IMR-90 (cell line): Measurements from ENCODE around the gene ZCCHC3. TPM values are rescaled to one million over a fixed set of nuclear protein-coding genes. Genes with fewer than 3 reads are reported as not detected.
"Not testable (repeated sequence)": the region's sequence is repeated elsewhere in the genome, so short reads cannot be mapped to it uniquely, and the experiment has no call there.

ENCODE experiments used
- ATAC-seq: fragments of 200-7000 bp; cut with Tn5 transposase; 2 replicates; pipeline ENCODE4 v1.9.1; 2020; ENCODE audit warnings: low read depth, mild to moderate bottlenecking, moderate library complexity
- BruUV-seq: library from RNA; stranded (reverse); fragments of 400-500 nt; replicated peaks from 2 replicates; lab custom pipeline; 2021; lab: Mats Ljungman, UMichigan
- CTCF ChIA-PET: fragments of 300-600 bp; formaldehyde crosslinking; extraction: SDS; loops from one replicate; lab custom pipeline; 2021; ENCODE audit warnings: antibody characterized with exemption; lab: Yijun Ruan, JAX
- POLR2A ChIA-PET: fragments of 300-600 bp; sonication (Branson Sonifier 250); formaldehyde crosslinking; loops from one replicate; lab custom pipeline; 2022; ENCODE audit warnings: antibody characterized with exemption; ENCODE audit not compliant: unreplicated experiment; lab: Charles Lee
- DNase-seq: peaks from one replicate; pipeline ENCODE4 v3.0.0; 2013
- H2AFZ ChIP-seq: replicated peaks from 2 replicates; pipeline ENCODE3; 2013; ENCODE audit warnings: low read length, mild to moderate bottlenecking; ENCODE audit not compliant: poor library complexity
- H2AK5ac ChIP-seq: 2 replicates; pipeline ENCODE4 v1.6.1; 2013; ENCODE audit warnings: low read depth, low read length, inconsistent platforms
- H2AK9ac ChIP-seq: replicated peaks from 2 replicates; pipeline ENCODE3; 2013; ENCODE audit warnings: mild to moderate bottlenecking, low read depth, low read length, moderate library complexity; ENCODE audit not compliant: poor library complexity
- H2BK120ac ChIP-seq: 2 replicates; pipeline ENCODE4 v1.6.1; 2013; ENCODE audit warnings: low read depth, low read length, inconsistent platforms
- H2BK15ac ChIP-seq: 3 replicates; pipeline ENCODE4 v1.6.1; 2013; ENCODE audit warnings: low read depth, low read length, inconsistent platforms
- H2BK20ac ChIP-seq: 2 replicates; pipeline ENCODE4 v1.6.1; 2013; ENCODE audit warnings: low read depth, mild to moderate bottlenecking, inconsistent platforms, low read length, moderate library complexity
- H2BK5ac ChIP-seq: 2 replicates; pipeline ENCODE4 v1.6.1; 2013; ENCODE audit warnings: mild to moderate bottlenecking, low read depth, low read length, inconsistent platforms; ENCODE audit not compliant: poor library complexity, severe bottlenecking
- H3K14ac ChIP-seq: replicated peaks from 2 replicates; pipeline ENCODE4 v1.6.1; 2013; ENCODE audit warnings: low read depth, low read length, inconsistent platforms
- H3K18ac ChIP-seq: 2 replicates; pipeline ENCODE4 v1.6.1; 2013; ENCODE audit warnings: low read depth, low read length, control low read depth
- H3K23ac ChIP-seq: 2 replicates; pipeline ENCODE4 v1.6.1; 2013; ENCODE audit warnings: low read depth, low read length, inconsistent platforms
- H3K27ac ChIP-seq: 2 replicates; pipeline ENCODE4 v1.5.1; 2013; ENCODE audit warnings: mild to moderate bottlenecking, control low read depth, low read length; ENCODE audit not compliant: insufficient read depth
- H3K27me3 ChIP-seq: 2 replicates; pipeline ENCODE4 v1.6.1; 2013; ENCODE audit warnings: low read length; ENCODE audit not compliant: control insufficient read depth, insufficient read depth
- H3K36me3 ChIP-seq: 2 replicates; pipeline ENCODE4 v1.6.1; 2013; ENCODE audit warnings: low read length, mixed read lengths; ENCODE audit not compliant: control insufficient read depth, insufficient read depth
- H3K4ac ChIP-seq: 2 replicates; pipeline ENCODE4 v1.6.1; 2013; ENCODE audit warnings: low read depth, low read length, inconsistent platforms
- H3K4me1 ChIP-seq: 2 replicates; pipeline ENCODE4 v1.6.1; 2013; ENCODE audit warnings: low read length, mixed read lengths; ENCODE audit not compliant: control insufficient read depth, insufficient read depth
- H3K4me2 ChIP-seq: 2 replicates; pipeline ENCODE4 v1.6.1; 2013; ENCODE audit warnings: low read depth, mild to moderate bottlenecking, control low read depth, low read length, moderate library complexity
- H3K4me3 ChIP-seq: 2 replicates; pipeline ENCODE4 v1.5.1; 2013; ENCODE audit warnings: low read depth, mild to moderate bottlenecking, control low read depth, low read length, moderate library complexity; ENCODE audit not compliant: insufficient read depth
- H3K56ac ChIP-seq: 2 replicates; pipeline ENCODE4 v1.6.1; 2013; ENCODE audit warnings: low read length, inconsistent platforms; ENCODE audit not compliant: insufficient read depth; ENCODE audit errors: extremely low read depth
- H3K79me1 ChIP-seq, 2 experiments: 2 replicates each; pipeline ENCODE4 v1.6.1; 2013; ENCODE audit warnings: low read length in 2 of 2, inconsistent platforms in 1 of 2, low read depth in 1 of 2
- H3K9ac ChIP-seq: 2 replicates; pipeline ENCODE4 v1.6.1; 2013; ENCODE audit warnings: low read depth, low read length, control low read depth
- H3K9me1 ChIP-seq: 2 replicates; pipeline ENCODE4 v1.6.1; 2013; ENCODE audit warnings: low read length, inconsistent platforms; ENCODE audit not compliant: insufficient read depth
- H3K9me3 ChIP-seq: 2 replicates; pipeline ENCODE4 v1.6.1; 2013; ENCODE audit warnings: low read length; ENCODE audit not compliant: control insufficient read depth, insufficient read depth
- H4K20me1 ChIP-seq: 2 replicates; pipeline ENCODE4 v1.6.1; 2013; ENCODE audit warnings: low read length, inconsistent platforms; ENCODE audit not compliant: insufficient read depth
- H4K5ac ChIP-seq: 2 replicates; pipeline ENCODE4 v1.6.1; 2013; ENCODE audit warnings: mild to moderate bottlenecking, low read depth, low read length, control low read depth
- H4K8ac ChIP-seq, 2 experiments: 2 replicates each; pipeline ENCODE4 v1.6.1; 2013; ENCODE audit warnings: low read depth in 2 of 2, low read length in 2 of 2, control low read depth in 1 of 2, inconsistent platforms in 1 of 2
- H4K91ac ChIP-seq: 2 replicates; pipeline ENCODE4 v1.6.1; 2013; ENCODE audit warnings: low read depth, low read length, inconsistent platforms; ENCODE audit not compliant: insufficient read depth
- WGBS, 2 experiments: methylation state at CpG; one replicate each; pipeline versions ENCODE4 v1.1.5 to v1.1.7; 2013; ENCODE audit warnings: missing lambda C conversion rate in 2 of 2; ENCODE audit not compliant: insufficient read length in 1 of 2; ENCODE audit errors: extremely low coverage in 2 of 2; 5-methylcytosine and 5-hydroxymethylcytosine counted together
- dilution Hi-C: fragments of 300-500 bp; cut with HindIII; formaldehyde crosslinking; loops from one replicate; pipeline ENCODE4 v1.14.3; 2018; ENCODE audit warnings: low sequenced_read_pairs; ENCODE audit not compliant: unreplicated experiment
- in situ Hi-C: fragments of 300-500 bp; cut with MboI; formaldehyde crosslinking; loops from 3 replicates; pipeline ENCODE4 v1.14.3; 2019; ENCODE audit warnings: low sequenced_read_pairs, inconsistent platforms, mixed read lengths
- intact Hi-C: fragments of 100-400 bp; cut with micrococcal nuclease; formaldehyde crosslinking; loops from 2 replicates; pipeline ENCODE4 v1.10.0; 2022
- polyA plus RNA-seq, 3 experiments: library from polyadenylated mRNA; depleted of rRNA; stranded (reverse); fragments of >200 nt; gene quantifications; 2 replicates each; pipeline ENCODE4 v1.2.3, GENCODE V29; 2012; ENCODE audit warnings: low replicate concordance in 1 of 3
- total RNA-seq: library from RNA; depleted of rRNA; stranded (reverse); fragments of >200 nt; gene quantifications from 2 replicates; pipeline ENCODE4 v1.2.3, GENCODE V29; 2012

The ZCCHC3 gene
- total and polyA plus RNA-seq, 2 of the 4 experiments (the other 2 are of a cell fraction) = 8.2 to 10.9 TPM

- H2BK5ac ChIP-seq, H3K14ac ChIP-seq, H3K56ac ChIP-seq, H2AK9ac ChIP-seq, DNase-seq, H3K27ac ChIP-seq, H3K36me3 ChIP-seq, H3K27me3 ChIP-seq, H3K4me3 ChIP-seq, H4K91ac ChIP-seq, H2BK20ac ChIP-seq, H3K9me3 ChIP-seq, H3K9me1 ChIP-seq, ATAC-seq, H2AFZ ChIP-seq, H2AK5ac ChIP-seq, BruUV-seq, intact Hi-C loops, H4K5ac ChIP-seq, H2BK120ac ChIP-seq, CTCF ChIA-PET, H3K18ac ChIP-seq, H3K4me2 ChIP-seq, H3K4ac ChIP-seq, H3K23ac ChIP-seq, H3K9ac ChIP-seq, dilution Hi-C loops, H3K79me1 ChIP-seq, H3K4me1 ChIP-seq, H4K8ac ChIP-seq, H2BK15ac ChIP-seq, H4K20me1 ChIP-seq, POLR2A ChIA-PET: not testable (repeated sequence)
- in situ Hi-C loops = loop anchor here (10.0 kb wide), 1 partner anchor 121 kb away; no protein-coding TSS in a partner anchor
- no CpG with 5 or more reads among the region's 1 CpG for WGBS, 2 experiments
Measured at GRCh38 chr20:336040-336439, 38.7 kb downstream of the ZCCHC3 start.
